ENCODE measurements around the gene PDXK. TPM values are rescaled to one million over a fixed set of nuclear protein-coding genes. Genes with fewer than 3 reads are reported as not detected.

PDXK gene
- total and polyA plus RNA-seq, 10 of the 15 experiments (the other 5 are each of a cell fraction or from before 2014, with no cell fraction given) = 3.7 to 141 (median 60.0) TPM

GRCh38 chr21:43699933-43700599 is 18.9 kb upstream of the PDXK start:
- ChIA-PET SMC1A (ENCODE audit: uncharacterized antibody, unreplicated experiment) (interaction anchor here (1.0 to 1.4 kb wide), 2 partner anchors 18 to 29 kb away, joined by 3 to 4 read pairs; no protein-coding TSS in a partner anchor), CTCF (interaction anchor here (1.5 kb wide), 1 partner anchor 10 kb away, joined by 3 read pairs; no protein-coding TSS in a partner anchor), POLR2A (interaction anchor here (0.6 to 0.7 kb wide), 2 partner anchors 28 to 72 kb away, joined by 3 to 5 read pairs; no protein-coding TSS in a partner anchor), RAD21 (ENCODE audit: unreplicated experiment) (no interaction called here)
- Histone ChIP-seq H2AFZ (ENCODE audit: control insufficient read depth, low read depth, low read length) (no peak overlapping the region), H3K79me2 (ENCODE audit: control insufficient read depth, insufficient read depth, low read length) (no peaks in the 10 kb centered on the region), H4K20me1 (ENCODE audit: control insufficient read depth, insufficient read depth) (no peaks in the 10 kb centered on the region), H3K9me3 (replicated peaks; ENCODE audit: control insufficient read depth, insufficient read depth, low read length) (no peaks in the 10 kb centered on the region), H3K4me3 (no peak overlapping the region), H3K4me2 (ENCODE audit: control insufficient read depth, insufficient read depth) (no peak overlapping the region), H3K36me3 (ENCODE audit: control insufficient read depth in 2 of 2, insufficient read depth in 2 of 2, low read length in 1 of 2) (no peaks in the 10 kb centered on the region; a peak in 1 of 4 replicates), H3K9ac (ENCODE audit: control insufficient read depth, insufficient read depth, low read length) (no peak overlapping the region), H3K4me1 (ENCODE audit: control insufficient read depth, insufficient read depth, low read length) (peaks cover 6% of the 10 kb centered on the region), H3K27ac (ENCODE audit: control insufficient read depth, insufficient read depth) (no peak overlapping the region), H3K27me3 (replicated peaks in 1 of 2; ENCODE audit: control insufficient read depth in 2 of 2, insufficient read depth in 2 of 2, low read length in 1 of 2) (no peaks in the 10 kb centered on the region)
- WGBS (ENCODE audit: insufficient coverage, insufficient replicate concordance, low lambda C conversion rate, missing lambda C conversion rate) = 83% methylated on average over 13 of the region's 13 CpGs
- ATAC-seq (no peak), DNase-seq (ENCODE audit: low read depth, low spot score) (no peak), FAIRE-seq (no peak)
- TF ChIP-seq CHD1 (IDR thresholded peaks at IDR 0.05; ENCODE audit: low read depth, low read length) (no peak), YY1 (IDR thresholded peaks at IDR 0.05; ENCODE audit: low read depth, low read length) (no peak), NFYB (IDR thresholded peaks at IDR 0.05; ENCODE audit: insufficient read depth, low read depth, low read length) (no peak), YBX1 (IDR thresholded peaks at IDR 0.05) (no peak), TCF12 (IDR thresholded peaks at IDR 0.05; ENCODE audit: low read depth, low read length) (no peak), MLLT1 (IDR thresholded peaks at IDR 0.05) (no peak)
- BruUV-seq (replicated peaks) = no TSS peak
- in situ Hi-C loops (cut with MboI) = loop anchor here (25.0 kb wide), 1 partner anchor 1488 kb away; the partner anchor contains the start of gene ABCG1
- intact Hi-C loops (cut with micrococcal nuclease; ENCODE audit: unreplicated experiment) = no loop called here

All from GM12878 (cell line).